Activated naive CD4-positive, alpha-beta T cell (primary cell): ENCODE measurements around the gene PCDHGA12.
"Not testable (repeated sequence)": the region's sequence is repeated elsewhere in the genome, so short reads cannot be mapped to it uniquely, and the experiment has no call there.

ENCODE experiments used
- DNase-seq, 4 experiments: peaks; one replicate each; lab custom pipeline; 2025; lab: John Stamatoyannopoulos, UW

PCDHGA12 gene

DNA sequence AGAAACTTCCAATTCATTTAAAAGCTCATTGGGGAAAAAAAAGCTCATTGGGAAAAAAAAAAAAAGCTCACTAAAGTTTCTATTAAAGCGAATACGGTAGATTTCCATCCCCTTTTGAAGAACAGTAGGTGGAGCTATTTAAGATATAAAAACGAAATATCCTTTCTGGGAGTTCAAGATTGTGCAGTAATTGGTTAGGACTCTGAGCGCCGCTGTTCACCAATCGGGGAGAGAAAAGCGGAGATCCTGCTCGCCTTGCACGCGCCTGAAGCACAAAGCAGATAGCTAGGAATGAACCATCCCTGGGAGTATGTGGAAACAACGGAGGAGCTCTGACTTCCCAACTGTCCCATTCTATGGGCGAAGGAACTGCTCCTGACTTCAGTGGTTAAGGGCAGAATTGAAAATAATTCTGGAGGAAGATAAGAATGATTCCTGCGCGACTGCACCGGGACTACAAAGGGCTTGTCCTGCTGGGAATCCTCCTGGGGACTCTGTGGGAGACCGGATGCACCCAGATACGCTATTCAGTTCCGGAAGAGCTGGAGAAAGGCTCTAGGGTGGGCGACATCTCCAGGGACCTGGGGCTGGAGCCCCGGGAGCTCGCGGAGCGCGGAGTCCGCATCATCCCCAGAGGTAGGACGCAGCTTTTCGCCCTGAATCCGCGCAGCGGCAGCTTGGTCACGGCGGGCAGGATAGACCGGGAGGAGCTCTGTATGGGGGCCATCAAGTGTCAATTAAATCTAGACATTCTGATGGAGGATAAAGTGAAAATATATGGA, at the start of gene PCDHGA12:
TSS of gene PCDHGA12 (plus strand) at position 176 of the 782 bp plus-strand sequence. CDS start at position 429, 253 bp downstream.
- no peak for DNase-seq

DNA sequence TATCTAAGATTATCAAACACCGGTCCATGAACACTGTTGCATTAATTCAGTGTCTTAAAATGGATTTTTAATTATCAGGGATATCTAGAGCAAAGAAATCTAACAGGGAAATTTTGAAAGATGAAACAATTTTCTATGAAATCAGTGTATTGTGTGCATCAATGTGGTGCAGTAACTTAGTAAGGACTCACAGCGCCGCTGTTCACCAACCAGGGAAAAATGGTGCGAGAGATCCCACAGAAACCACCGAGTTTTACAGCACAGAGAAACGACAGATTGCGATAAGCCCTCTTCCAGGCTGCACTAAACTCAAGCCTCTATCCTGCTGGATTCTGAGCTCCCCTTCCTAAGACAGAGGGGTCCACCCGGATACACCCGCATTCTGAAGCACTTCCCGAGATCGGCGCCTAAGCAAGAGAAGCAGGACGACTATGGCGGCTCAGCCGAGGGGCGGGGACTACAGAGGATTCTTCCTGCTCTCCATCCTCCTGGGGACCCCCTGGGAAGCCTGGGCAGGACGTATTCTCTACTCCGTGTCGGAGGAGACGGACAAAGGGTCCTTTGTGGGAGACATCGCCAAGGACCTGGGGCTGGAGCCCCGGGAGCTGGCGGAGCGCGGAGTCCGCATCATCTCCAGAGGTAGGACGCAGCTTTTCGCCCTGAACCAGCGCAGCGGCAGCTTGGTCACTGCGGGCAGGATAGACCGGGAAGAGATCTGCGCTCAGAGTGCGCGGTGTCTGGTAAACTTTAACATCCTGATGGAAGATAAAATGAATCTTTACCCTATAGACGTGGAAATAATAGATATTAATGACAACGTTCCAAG, 47.6 kb upstream of the PCDHGA12 start, which contains the start of gene PCDHGA7:
TSS of gene PCDHGA7 (plus strand) at position 274 of the 826 bp plus-strand sequence. CDS start at position 432, 158 bp downstream.
- DNase-seq = no peak

DNA sequence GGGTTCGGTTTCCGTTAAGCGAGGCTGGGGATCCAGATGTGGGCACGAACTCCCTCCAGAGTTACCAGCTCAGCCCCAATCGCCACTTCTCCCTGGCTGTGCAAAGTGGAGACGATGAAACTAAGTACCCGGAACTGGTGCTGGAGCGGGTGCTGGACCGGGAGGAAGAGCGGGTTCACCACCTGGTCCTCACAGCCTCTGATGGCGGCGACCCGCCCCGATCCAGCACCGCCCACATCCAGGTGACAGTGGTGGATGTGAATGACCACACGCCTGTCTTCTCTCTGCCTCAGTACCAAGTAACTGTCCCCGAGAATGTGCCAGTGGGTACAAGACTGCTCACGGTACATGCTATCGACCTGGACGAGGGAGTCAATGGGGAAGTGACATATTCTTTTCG, 47.0 kb upstream of the PCDHGA12 start:
- DNase-seq = no peak

DNA sequence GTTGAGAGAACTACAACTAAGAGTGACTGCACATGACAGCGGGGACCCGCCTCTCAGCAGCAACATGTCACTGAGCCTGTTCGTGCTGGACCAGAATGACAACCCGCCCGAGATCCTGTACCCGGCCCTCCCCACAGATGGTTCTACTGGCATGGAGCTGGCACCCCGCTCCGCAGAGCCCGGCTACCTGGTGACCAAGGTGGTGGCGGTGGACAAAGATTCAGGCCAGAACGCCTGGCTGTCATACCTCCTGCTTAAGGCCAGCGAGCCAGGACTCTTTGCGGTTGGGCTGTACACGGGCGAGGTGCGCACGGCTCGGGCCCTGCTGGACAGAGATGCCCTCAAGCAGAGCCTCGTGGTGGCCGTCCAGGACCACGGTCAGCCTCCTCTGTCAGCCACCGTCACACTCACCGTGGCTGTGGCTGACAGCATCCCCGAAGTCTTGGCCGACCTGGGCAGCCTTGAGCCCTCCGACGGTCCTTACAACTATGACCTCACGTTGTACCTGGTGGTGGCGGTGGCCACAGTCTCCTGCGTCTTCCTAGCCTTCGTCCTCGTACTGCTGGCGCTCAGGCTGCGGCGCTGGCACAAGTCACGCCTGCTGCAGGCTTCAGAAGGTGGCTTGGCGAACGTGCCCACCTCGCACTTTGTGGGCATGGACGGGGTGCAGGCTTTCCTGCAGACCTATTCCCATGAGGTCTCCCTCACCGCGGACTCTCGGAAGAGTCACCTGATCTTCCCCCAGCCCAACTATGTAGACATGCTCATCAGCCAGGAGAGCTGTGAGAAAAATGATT, 45.6 kb upstream of the PCDHGA12 start:
- no peak for DNase-seq

DNA sequence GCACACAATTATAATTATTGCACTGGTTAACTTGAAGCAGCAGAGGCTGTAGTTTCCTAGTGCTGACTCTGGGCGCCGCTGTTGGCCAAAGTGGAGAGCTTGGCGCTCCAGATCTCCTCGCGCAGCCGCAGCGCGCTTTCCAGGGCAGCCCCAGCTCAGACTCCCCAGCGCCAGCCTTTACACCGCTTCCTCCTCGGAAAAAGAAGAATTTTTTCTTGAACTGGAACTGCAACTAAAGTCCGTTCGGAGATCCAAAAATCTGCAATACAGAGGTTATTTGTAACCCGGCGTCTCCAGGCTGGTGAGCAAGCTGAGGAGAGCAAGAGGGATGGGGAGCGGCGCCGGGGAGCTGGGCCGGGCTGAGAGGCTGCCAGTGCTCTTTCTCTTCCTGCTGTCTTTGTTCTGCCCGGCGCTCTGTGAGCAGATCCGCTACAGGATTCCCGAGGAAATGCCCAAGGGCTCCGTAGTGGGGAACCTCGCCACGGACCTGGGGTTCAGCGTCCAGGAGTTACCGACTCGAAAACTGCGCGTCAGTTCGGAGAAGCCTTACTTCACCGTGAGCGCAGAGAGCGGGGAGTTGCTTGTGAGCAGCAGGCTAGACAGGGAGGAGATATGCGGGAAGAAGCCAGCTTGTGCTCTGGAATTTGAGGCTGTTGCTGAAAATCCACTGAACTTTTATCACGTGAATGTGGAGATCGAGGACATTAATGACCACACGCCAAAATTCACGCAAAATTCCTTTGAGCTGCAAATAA, 42.6 kb upstream of the PCDHGA12 start, which contains the start of gene PCDHGB4:
TSS of gene PCDHGB4 (plus strand) at position 142 of the 755 bp plus-strand sequence. CDS start at position 329, 187 bp downstream.
- DNase-seq = not testable (repeated sequence)

DNA sequence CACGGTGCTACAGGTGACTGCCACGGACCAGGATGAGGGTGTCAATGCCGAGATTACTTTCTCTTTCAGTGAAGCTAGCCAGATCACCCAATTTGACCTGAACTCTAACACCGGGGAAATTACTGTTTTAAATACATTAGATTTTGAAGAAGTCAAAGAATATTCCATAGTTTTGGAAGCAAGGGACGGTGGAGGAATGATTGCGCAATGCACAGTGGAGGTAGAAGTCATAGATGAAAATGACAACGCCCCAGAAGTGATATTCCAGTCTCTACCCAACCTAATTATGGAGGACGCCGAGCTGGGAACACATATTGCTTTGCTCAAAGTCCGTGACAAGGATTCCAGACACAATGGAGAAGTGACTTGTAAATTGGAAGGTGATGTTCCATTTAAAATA, 41.6 kb upstream of the PCDHGA12 start:
- DNase-seq = no peak

DNA sequence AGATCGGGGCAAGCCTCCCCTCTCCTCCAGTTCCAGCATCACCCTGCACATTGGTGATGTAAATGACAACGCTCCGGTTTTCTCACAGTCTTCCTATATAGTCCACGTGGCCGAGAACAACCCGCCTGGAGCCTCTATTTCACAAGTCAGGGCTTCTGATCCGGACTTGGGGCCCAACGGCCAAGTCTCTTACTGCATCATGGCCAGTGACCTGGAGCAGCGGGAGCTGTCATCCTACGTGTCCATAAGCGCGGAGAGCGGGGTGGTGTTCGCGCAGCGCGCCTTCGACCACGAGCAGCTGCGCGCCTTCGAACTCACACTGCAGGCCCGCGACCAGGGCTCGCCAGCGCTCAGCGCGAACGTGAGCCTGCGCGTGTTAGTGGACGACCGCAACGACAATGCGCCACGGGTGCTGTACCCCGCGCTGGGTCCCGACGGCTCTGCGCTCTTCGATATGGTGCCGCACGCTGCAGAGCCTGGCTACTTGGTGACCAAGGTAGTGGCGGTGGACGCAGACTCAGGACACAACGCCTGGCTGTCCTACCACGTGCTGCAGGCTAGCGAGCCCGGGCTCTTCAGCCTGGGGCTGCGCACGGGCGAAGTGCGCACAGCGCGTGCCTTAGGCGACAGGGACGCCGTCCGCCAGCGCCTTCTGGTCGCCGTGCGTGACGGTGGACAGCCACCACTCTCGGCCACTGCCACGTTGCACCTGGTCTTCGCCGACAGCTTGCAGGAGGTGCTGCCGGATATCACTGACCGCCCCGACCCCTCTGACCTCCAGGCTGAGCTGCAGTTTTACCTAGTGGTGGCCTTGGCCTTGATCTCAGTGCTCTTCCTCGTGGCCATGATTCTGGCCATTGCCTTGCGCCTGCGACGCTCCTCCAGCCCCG, 40.9 kb upstream of the PCDHGA12 start:
- no peak for DNase-seq

DNA sequence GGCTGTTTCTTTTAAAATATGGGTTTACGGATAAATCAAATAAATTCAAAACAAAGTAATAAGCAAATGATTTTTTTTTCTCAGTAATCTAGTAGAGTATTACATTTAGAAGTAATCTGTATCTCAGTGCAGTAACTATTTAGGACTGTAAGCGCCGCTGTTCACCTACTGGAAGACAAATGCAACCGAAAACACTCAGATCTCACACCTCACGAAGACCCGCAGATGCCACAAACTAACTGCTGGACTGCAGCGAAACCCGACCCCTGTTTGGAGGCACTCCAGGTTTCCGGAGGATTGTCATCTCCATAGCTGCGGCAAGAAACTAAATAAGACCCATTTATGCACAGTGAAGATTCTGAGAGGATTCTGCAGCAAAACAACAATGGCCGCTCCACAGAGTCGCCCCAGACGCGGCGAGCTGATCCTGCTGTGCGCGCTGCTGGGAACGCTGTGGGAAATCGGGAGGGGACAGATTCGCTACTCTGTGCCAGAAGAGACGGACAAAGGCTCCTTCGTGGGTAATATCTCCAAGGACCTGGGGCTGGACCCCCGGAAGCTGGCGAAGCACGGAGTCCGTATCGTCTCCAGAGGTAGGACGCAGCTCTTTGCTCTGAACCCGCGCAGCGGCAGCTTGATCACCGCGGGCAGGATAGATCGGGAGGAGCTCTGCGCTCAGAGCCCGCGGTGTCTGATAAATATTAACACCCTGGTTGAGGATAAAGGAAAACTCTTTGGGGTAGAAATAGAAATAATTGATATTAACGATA, 37.7 kb upstream of the PCDHGA12 start, which contains the start of gene PCDHGA8:
TSS of gene PCDHGA8 (plus strand) at position 205 of the 770 bp plus-strand sequence. CDS start at position 386, 181 bp downstream.
- DNase-seq = no peak

DNA sequence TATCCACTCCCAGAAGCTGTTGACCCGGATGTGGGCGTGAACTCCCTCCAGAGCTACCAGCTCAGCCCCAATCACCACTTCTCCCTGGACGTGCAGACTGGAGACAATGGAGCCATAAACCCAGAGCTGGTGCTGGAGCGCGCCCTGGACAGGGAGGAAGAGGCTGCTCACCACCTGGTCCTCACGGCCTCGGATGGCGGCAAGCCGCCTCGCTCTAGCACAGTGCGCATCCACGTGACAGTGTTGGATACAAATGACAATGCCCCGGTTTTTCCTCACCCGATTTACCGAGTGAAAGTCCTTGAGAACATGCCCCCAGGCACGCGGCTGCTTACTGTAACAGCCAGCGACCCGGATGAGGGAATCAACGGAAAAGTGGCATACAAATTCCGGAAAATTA, 37.0 kb upstream of the PCDHGA12 start:
- no peak for DNase-seq

DNA sequence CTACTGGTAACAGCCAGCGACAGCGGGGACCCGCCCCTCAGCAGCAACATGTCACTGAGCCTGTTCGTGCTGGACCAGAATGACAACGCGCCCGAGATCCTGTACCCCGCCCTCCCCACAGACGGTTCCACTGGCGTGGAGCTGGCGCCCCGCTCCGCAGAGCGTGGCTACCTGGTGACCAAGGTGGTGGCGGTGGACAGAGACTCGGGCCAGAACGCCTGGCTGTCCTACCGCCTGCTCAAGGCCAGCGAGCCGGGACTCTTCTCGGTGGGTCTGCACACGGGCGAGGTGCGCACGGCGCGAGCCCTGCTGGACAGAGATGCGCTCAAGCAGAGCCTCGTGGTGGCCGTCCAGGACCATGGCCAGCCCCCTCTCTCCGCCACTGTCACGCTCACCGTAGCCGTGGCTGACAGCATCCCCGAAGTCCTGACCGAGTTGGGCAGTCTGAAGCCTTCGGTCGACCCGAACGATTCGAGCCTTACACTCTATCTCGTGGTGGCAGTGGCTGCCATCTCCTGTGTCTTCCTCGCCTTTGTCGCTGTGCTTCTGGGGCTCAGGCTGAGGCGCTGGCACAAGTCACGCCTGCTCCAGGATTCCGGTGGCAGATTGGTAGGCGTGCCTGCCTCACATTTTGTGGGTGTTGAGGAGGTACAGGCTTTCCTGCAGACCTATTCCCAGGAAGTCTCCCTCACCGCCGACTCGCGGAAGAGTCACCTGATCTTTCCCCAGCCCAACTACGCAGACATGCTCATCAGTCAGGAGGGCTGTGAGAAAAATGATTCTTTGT, 35.7 kb upstream of the PCDHGA12 start:
- not testable (repeated sequence) for DNase-seq

DNA sequence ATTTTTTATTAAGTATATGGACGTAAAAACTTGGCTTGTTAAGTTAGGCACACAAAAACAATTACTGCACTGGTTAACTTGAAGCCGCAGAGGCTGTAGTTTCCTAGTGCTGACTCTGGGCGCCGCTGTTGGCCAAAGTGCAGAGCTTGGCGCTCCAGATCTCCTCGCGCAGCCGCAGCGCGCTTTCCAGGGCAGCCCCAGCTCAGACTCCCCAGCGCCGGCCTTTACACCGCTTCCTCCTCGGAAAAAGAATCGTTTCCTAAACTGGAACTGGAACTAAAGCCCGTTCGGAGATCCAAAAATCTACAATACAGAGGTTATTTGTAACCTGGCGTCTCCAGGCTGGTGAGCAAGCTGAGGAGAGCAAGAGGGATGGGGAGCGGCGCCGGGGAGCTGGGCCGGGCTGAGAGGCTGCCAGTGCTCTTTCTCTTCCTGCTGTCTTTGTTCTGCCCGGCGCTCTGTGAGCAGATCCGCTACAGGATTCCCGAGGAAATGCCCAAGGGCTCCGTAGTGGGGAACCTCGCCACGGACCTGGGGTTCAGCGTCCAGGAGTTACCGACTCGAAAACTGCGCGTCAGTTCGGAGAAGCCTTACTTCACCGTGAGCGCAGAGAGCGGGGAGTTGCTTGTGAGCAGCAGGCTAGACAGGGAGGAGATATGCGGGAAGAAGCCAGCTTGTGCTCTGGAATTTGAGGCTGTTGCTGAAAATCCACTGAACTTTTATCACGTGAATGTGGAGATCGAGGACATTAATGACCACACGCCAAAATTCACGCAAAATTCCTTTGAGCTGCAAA, 32.4 kb upstream of the PCDHGA12 start, which contains the start of gene PCDHGB5:
TSS of gene PCDHGB5 (plus strand) at position 192 of the 796 bp plus-strand sequence. CDS start at position 373, 181 bp downstream.
- DNase-seq = not testable (repeated sequence)

DNA sequence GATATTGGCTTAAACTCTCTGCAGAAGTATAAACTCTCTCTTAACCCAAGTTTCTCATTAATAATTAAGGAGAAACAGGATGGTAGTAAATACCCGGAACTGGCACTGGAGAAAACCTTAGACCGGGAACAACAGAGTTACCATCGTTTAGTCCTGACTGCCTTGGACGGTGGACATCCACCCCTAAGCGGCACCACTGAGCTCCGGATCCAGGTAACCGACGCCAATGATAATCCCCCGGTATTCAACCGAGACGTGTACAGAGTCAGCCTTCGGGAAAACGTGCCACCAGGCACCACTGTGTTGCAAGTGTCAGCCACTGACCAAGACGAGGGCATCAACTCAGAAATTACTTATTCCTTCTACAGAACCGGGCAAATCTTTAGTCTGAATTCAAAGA, 31.7 kb upstream of the PCDHGA12 start:
- DNase-seq = no peak

DNA sequence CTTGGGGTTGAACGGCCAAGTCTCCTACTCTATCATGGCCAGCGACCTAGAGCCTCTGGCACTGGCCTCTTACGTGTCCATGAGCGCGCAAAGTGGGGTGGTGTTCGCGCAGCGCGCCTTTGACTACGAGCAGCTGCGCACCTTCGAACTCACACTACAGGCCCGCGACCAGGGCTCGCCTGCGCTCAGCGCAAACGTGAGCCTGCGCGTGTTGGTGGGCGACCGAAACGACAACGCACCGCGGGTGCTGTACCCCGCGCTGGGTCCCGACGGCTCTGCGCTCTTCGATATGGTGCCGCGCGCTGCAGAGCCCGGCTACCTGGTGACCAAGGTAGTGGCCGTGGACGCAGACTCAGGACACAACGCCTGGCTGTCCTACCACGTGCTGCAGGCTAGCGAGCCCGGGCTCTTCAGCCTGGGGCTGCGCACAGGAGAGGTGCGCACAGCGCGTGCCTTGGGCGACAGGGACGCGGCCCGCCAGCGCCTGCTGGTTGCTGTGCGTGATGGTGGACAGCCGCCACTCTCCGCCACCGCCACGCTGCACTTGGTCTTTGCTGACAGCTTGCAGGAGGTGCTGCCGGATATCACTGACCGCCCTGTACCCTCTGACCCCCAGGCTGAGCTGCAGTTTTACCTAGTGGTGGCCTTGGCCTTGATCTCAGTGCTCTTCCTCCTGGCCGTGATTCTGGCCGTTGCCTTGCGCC, 30.6 kb upstream of the PCDHGA12 start:
- DNase-seq = no peak

DNA sequence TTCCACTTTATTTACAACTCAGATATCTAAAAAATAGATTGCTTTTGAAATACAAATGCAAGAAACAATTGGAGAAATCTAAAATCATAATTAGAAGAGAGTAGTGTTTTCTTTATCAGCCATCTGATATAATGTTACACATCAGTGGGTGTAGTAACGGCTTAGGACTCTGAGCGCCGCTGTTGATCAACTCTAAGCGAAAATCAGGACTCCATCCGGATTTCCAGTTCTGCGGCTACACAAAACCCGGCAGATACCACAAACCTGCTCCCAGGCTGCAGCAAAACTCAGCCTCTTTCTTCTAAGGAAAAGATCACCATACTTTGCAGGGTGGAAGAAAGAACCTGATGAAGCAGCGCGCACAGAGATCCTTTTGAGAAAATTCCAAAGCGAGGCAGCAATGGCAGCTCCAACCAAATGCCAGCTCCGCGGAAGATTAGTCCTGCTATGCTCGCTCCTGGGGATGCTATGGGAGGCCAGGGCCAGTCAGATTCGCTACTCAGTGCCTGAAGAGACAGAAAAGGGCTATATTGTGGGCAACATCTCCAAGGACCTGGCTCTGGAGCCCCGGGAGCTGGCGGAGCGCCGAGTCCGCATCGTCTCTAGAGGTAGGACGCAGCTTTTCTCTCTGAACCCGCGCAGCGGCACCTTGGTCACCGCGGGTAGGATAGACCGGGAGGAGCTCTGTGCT, 27.6 kb upstream of the PCDHGA12 start, which contains the start of gene PCDHGA9:
TSS of gene PCDHGA9 (plus strand) at position 226 of the 691 bp plus-strand sequence. CDS start at position 401, 175 bp downstream.
- DNase-seq = no peak

DNA sequence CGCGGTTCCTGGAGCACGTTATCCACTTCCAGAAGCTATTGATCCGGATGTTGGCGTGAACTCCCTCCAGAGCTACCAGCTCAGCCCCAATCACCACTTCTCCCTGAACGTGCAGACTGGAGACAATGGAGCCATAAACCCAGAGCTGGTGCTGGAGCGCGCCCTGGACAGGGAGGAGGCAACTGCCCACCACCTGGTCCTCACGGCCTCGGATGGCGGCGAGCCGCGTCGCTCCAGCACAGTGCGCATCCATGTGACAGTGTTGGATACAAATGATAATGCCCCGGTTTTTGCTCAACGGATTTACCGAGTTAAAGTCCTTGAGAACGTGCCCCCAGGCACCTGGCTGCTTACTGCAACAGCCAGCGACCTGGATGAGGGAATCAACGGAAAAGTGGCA, 26.9 kb upstream of the PCDHGA12 start:
- no peak for DNase-seq
